CD4-positive, alpha-beta T cell treated with Interleukin-2 at 100 ng/mL for 4 hours (primary cell): Measurements from ENCODE around the gene OLIG3.

Experiments used
- DNase-seq: peaks from one replicate; pipeline ENCODE4 v3.0.0-alpha.2; 2020; ENCODE audit warnings: low spot score

OLIG3 gene

DNA sequence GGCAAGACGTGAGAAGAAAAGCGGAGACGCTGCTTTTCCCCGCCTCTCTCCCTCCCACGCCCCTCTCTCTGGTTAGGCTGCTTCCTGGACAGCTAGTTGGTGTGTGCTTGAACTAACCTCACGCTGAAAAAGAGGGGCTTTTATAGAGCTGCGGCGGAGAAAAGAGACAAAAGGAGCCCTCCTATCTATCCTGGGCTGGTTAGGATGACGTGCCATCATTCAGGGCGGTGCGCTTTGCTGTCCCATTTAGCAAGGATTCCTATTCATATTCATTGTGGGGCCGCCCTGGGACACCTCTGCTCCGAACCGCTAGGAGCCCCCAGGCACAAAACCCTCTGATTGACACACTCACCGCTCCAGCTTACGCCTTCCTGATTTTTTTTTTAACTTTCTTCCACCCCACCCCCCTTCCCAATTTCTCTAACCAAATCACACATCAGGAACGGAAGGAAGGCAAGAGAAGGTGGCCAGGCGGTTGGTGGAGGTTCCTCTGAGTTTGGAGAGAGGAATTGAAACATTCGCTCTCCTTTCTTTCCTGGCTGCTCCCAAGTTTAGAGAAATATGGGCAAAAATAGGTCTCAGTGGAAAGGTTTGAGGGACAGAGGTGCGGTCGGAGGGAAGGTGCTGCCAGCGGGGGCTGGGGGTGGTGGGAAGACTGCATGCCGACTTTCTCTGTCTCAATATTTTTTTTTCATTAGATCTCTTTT is at the start of gene OLIG3:
Gene OLIG3 (minus strand): TSS at position 114 of the 707 bp plus-strand sequence. CDS start 224 bp downstream, outside the sequence.
- peak; percentile 12 for DNase-seq

- DNase-seq = no peak
These were observed 48.9 kb upstream of the OLIG3 start for GRCh38 chr6:137543114-137543513.

DNA sequence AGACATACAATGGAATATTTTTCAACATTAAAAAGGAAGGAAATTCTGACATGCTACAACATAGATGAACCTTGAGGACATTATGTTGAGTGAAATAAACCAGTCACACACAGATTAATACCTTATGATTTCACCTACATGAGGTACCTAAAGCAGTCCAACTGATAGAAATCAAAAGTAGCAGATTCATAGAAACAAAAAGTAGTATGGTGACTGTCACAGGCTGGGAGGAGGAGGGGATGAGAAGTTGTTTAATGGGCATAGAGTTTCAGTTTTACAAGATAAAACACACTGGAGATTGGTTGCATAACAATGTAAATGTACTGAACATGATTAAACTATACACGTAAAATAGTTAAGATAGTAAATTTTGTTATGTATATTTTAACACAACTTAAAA is 48.5 kb upstream of the OLIG3 start:
- DNase-seq = no peak

DNA sequence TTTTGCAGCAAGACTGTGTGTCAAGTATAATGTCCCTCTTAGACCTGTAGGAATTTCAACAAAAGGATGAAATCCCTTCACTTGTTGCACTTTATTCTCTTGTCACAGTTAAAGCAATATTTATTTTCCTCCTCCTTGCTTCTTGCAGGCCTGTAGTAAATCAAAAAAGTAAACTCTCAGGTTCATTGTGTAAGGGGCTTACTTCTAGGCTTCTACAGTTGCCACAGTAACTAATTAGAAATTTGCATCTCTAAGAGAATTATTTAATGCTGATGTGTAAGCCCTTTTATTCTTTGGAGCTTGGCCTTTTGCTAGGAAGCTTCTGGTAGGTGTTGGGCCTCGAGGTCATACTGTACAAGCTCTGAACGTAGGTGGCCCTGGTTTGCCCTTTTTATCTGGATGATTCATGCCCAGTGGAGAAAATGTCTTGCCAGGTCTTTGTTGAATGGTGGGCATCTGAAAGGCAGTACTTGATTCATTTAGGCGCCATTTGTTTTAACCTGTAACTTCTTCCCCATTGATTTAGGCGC is 47.4 kb upstream of the OLIG3 start:
- no peak for DNase-seq

- peak; percentile 12 for DNase-seq
These were observed 42.0 kb upstream of the OLIG3 start for GRCh38 chr6:137536104-137536773.

- no peak for DNase-seq
These were observed 37.3 kb upstream of the OLIG3 start for GRCh38 chr6:137531376-137532092.

DNA sequence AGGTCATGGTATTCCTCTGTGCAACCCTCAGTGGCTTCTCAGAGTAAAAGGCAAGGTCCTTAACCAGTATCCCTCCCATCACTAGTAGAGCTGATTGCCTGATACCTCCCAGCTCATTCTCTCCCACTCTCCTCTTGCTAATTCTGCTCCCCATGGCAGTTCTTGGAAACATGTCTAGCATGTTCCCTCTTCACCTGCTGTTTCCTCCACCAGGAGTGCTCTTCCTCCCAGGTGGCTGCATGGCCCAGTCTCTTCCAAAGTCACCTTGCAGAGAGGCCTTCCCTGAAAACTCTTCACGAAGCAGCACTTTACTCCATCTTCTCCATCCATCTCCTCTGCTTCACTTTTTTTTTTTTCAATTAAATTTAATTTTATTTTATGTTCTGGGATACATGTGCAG is 36.2 kb upstream of the OLIG3 start:
- DNase-seq = no peak

DNA sequence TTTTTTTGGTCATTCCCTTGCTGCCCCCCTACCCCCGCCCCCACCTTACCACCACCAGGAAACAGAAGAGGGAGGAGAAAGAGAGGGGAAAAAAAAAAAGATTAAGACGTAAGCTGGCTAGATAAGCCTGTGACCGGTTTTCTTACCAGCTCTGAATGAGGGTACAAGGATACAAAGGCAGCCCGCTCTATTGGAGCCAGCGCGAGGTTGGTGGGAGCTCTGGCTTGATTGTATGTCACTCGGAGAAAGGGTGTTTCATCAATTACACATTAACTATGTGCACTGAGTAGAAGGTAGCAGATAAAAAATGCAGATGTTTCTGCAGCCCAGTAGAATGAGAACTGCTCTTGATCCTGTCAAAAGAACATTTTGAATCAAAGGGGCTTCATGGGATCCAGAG is 28.6 kb upstream of the OLIG3 start:
- no peak for DNase-seq

- DNase-seq = no peak
These were observed 28.1 kb upstream of the OLIG3 start for GRCh38 chr6:137522198-137522798.

- no peak for DNase-seq
These were observed 26.3 kb upstream of the OLIG3 start for GRCh38 chr6:137520520-137520919.

DNA sequence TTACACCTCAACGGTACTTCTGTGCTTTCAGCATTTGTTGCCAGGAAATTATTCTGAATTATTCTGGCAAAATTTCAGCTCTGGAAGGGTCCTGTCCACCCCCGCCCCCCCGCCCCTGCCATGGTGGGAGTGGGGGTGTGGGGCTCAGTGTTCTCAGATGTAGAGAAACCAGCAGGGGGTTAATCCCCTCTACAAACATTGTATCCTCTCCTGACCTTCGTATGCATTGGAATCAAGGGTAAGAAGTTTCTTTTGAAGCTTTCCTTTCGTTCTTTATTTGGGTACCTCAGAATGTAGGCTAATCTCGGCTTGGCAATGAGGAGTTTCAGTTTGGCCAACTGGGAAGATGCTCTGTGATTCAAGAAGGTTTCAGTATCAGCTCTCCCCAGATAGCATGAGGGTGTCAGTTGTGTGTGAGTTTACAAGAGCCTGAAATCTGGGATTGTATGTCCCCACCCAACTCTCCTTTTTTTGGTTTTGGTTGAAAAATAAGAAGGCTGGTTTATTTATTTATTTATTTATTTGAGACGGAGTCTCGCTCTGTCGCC is 25.5 kb upstream of the OLIG3 start:
- no peak for DNase-seq

DNA sequence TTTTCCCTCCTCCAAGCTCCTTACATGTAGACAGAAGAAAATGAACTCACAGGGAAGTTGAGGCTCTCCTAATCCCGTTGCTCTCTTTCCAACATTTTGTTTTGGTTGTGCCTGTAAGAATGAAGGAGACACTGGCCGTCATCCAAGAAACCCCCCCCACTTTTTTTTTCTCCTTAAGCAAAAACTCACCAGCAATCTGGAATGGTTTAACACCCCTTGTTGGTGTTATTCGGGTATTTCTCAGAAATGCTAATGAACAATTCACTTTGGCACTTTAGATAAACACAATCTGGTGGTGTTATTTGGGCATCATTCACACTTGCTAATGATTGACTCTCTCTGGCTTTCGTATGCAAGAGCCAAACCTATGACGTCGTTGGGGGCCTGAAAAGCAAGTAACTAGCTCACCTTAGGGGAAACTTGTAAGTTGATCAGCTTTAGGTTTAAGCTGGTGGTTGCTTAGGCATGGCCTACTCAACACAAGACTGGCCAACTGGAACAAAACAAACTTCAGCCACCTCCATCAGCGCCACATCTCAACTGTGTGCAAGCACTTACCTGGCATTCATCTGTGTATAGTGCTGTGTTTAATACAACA is 24.3 kb upstream of the OLIG3 start:
- DNase-seq = no peak

- DNase-seq = no peak
These were observed 20.2 kb upstream of the OLIG3 start for GRCh38 chr6:137514418-137514817.

GRCh38 chr6:137512757-137513605 is 18.8 kb upstream of the OLIG3 start:
- DNase-seq = no peak

- no peak for DNase-seq
These were observed 16.7 kb upstream of the OLIG3 start for GRCh38 chr6:137510923-137511322.

- DNase-seq = no peak
These were observed 4.4 kb upstream of the OLIG3 start for GRCh38 chr6:137498481-137499190.

DNA sequence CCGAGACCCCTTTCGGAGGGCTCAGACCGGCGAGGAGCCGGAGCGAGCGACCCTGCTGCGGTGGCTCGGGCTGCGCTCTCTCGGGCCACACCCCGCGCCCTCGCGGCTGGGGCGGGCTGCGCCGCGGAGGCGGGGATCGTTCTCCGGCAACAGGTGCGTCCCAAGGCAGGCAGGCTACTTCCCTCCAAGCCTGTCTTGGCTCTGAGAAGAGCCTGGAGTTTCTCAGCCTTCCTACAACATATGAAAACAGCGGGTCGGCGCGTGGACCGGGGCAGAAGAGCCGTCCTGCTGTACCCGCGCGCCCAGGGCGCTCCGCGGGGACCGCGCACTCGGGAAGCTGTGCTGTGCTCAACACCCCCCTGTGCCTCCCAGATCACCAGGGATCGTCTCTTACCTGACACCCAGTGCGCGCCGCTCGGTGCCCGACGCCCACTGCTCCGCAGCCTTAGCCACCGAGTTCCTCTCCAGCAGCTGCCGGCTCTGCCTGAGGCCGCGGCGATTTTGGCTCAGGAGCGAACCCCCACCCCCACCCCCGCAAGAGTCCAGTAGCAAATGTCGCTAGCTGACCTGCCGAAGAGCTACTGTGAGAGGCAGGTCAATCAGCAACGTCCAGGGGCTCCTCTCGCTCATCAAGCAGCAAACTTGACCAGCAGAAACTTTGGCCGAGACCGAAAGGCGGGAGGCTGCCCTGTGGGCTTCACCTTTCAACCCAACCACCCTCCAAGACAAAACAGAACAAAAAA is 3.7 kb upstream of the OLIG3 start:
- DNase-seq = no peak

GRCh38 chr6:137496909-137497720 is 2.9 kb upstream of the OLIG3 start:
- no peak for DNase-seq

DNA sequence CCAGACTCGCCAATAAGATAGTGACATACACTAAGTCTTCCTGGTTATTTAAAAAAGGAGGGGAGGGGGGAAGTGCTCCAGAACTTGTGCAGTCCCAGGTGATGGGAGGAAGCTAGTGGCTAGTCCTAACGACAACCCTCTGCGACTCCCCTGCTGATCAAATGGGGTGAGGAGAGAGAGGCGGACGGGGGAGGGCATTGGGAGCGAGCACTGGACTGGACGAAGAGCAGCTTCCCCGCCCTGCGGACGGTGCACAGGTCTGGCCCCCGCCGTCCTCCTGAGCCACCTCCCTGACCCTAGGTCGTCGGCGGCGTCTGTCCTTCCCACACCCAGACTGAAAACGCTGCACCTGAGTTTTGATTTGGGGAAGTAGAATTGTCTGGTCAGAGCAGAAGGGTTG is 2.2 kb upstream of the OLIG3 start:
- no peak for DNase-seq
